Measurements from ENCODE around the gene HCK.

Gene HCK

DNA sequence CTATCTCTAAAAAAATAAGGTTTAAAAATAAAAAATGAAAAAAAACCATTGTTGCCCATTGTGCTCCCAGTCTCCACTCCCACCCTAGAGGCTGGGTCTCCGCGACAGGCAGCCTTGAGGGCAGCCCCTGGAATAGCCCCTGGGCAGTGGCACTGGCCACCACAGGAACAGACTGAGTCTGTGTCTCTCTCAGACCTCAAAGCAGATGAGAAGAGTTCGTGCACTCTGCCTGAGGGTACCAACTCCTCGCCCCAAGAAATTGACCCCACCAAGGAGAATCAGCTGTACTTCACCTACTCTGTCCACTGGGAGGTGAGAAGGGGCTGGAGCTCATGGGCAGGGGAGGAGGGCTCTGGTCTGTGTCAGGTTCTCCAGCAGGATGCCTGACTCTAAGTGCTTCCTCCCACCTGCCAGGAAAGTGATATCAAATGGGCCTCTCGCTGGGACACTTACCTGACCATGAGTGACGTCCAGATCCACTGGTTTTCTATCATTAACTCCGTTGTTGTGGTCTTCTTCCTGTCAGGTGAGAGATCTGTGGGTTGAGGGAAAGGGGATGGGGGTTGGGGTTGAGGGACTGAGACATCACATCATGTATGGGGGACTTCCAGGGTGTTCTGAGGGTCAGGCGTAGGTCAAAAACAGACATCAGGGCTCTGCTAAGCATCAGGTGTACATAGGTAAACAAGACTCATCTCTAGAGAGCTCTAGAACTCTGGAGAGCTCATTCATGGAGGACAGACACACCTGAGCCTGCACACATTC is 93.0 kb downstream of the HCK start:
- Histone ChIP-seq H3K4me2 (ENCODE audit: low read depth, low read length) (no peak overlapping the region), H3K4me3 (ENCODE audit: low read length) (no peak overlapping the region), H4K20me1 (ENCODE audit: insufficient read depth, low read length) (no peaks in the 10 kb centered on the region), H3K4me1 (ENCODE audit: low read length) (no peaks in the 10 kb centered on the region), H2AFZ (ENCODE audit: low read length) (no peak overlapping the region), H3F3A (ENCODE audit: insufficient read depth, low read length) (no peaks in the 10 kb centered on the region), H3K79me2 (ENCODE audit: low read length) (0 out of 2 replicates have a peak, but pooled peaks cover 3% of the 10 kb centered on the region), H3K9me3 (replicated peaks; ENCODE audit: insufficient read depth, low read length) (no peaks in the 10 kb centered on the region), H3K27me3 (replicated peaks; ENCODE audit: insufficient read depth, low read length) (no peaks in the 10 kb centered on the region), H3K27ac (ENCODE audit: low read length) (no peak overlapping the region), H3K36me3 (replicated peaks; ENCODE audit: insufficient read depth, low read length) (no peaks in the 10 kb centered on the region), H3K9ac (ENCODE audit: low read length) (no peak overlapping the region), H3K9me2 (replicated peaks; ENCODE audit: insufficient read depth, low read length) (no peaks in the 10 kb centered on the region)
- TF ChIP-seq CTCF (IDR thresholded peaks at IDR 0.05; ENCODE audit: low read length) (no peak), EZH2phosphoT487 (IDR thresholded peaks at IDR 0.05; ENCODE audit: low read length) (no peak), EZH2 (optimal IDR thresholded peaks at IDR 0.05; ENCODE audit: low read depth, low read length) (no peak)
- no peak for DNase-seq

DNA sequence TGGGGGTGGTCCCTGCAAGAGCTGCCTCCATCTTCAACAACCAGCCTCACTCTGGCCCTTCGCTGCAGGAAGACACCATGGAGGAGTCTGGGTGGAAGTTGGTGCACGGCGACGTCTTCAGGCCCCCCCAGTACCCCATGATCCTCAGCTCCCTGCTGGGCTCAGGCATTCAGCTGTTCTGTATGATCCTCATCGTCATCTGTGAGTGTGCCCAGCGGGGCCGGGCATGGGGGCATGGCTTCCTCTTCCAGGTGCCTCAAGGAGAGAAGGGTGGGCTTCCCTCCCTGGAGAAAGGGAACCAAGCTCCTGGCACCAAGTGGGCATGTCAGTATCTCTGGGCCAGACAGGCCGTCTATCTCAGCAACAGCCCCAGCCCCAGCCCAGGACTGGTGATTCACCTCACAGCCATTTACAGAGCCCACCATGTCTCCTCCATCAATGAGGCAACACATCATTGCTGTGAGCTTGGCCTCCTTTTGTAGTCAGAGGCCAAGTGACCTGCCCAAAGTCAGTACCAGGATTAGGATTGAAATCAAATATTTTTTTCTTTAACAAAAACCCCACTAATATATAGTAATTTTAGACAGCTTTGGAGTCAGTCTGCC is 97.6 kb downstream of the HCK start:
- no peak overlapping the region for H3K4me3 ChIP-seq (ENCODE audit: low read length)
- no peaks in the 10 kb centered on the region for H3K4me1 ChIP-seq (ENCODE audit: low read length)
- no peak for TF ChIP-seq EZH2 (optimal IDR thresholded peaks at IDR 0.05; ENCODE audit: low read depth, low read length)
- TF ChIP-seq CTCF (IDR thresholded peaks at IDR 0.05; ENCODE audit: low read length) = no peak
- no peak for TF ChIP-seq EZH2phosphoT487 (IDR thresholded peaks at IDR 0.05; ENCODE audit: low read length)
- H3K4me2 ChIP-seq (ENCODE audit: low read depth, low read length) = no peak overlapping the region
- H3K9ac ChIP-seq (ENCODE audit: low read length) = no peak overlapping the region
- H3K36me3 ChIP-seq (replicated peaks; ENCODE audit: insufficient read depth, low read length) = no peaks in the 10 kb centered on the region
- H4K20me1 ChIP-seq (ENCODE audit: insufficient read depth, low read length) = no peaks in the 10 kb centered on the region
- no peaks in the 10 kb centered on the region for H3F3A ChIP-seq (ENCODE audit: insufficient read depth, low read length)
- no peaks in the 10 kb centered on the region for H3K79me2 ChIP-seq (ENCODE audit: low read length)
- H3K9me3 ChIP-seq (replicated peaks; ENCODE audit: insufficient read depth, low read length) = no peaks in the 10 kb centered on the region
- no peaks in the 10 kb centered on the region for H3K27me3 ChIP-seq (replicated peaks; ENCODE audit: insufficient read depth, low read length)
- H3K27ac ChIP-seq (ENCODE audit: low read length) = no peak overlapping the region
- H2AFZ ChIP-seq (ENCODE audit: low read length) = no peak overlapping the region
- no peaks in the 10 kb centered on the region for H3K9me2 ChIP-seq (replicated peaks; ENCODE audit: insufficient read depth, low read length)
- no peak for DNase-seq

DNA sequence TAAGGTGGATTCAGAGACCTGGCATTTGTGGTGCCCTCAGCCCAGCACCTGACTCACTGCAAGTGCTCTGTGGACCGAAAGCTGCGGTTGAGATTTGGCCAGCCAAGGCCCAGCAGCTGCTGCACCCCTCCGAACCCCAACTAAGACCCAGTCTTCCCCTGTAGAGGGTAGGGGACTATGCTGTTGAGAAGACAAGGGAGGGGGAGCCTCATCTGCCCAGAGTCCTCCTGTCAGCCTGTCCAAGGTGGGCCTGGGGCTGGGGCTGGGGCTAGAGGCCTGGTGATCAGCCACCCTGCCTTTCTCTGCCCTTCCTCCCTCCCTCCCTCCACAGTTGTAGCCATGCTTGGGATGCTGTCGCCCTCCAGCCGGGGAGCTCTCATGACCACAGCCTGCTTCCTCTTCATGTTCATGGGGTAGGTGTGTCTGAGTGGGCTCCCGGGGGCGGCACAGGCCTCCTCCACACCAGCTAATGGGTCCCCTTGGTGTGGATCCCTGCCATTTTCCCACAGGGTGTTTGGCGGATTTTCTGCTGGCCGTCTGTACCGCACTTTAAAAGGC is 98.3 kb downstream of the HCK start:
- Histone ChIP-seq H3K27me3 (replicated peaks; ENCODE audit: insufficient read depth, low read length) (no peaks in the 10 kb centered on the region), H2AFZ (ENCODE audit: low read length) (no peak overlapping the region), H3K4me1 (ENCODE audit: low read length) (no peaks in the 10 kb centered on the region), H3K4me3 (ENCODE audit: low read length) (no peak overlapping the region), H3K9ac (ENCODE audit: low read length) (no peak overlapping the region), H3F3A (ENCODE audit: insufficient read depth, low read length) (no peaks in the 10 kb centered on the region), H3K36me3 (replicated peaks; ENCODE audit: insufficient read depth, low read length) (no peaks in the 10 kb centered on the region), H3K4me2 (ENCODE audit: low read depth, low read length) (no peak overlapping the region), H3K9me2 (replicated peaks; ENCODE audit: insufficient read depth, low read length) (no peaks in the 10 kb centered on the region), H3K27ac (ENCODE audit: low read length) (no peak overlapping the region), H3K79me2 (ENCODE audit: low read length) (no peaks in the 10 kb centered on the region), H4K20me1 (ENCODE audit: insufficient read depth, low read length) (no peaks in the 10 kb centered on the region), H3K9me3 (replicated peaks; ENCODE audit: insufficient read depth, low read length) (no peaks in the 10 kb centered on the region)
- TF ChIP-seq CTCF (IDR thresholded peaks at IDR 0.05; ENCODE audit: low read length) = no peak
- TF ChIP-seq EZH2 (optimal IDR thresholded peaks at IDR 0.05; ENCODE audit: low read depth, low read length) = no peak
- no peak for TF ChIP-seq EZH2phosphoT487 (IDR thresholded peaks at IDR 0.05; ENCODE audit: low read length)
- no peak for DNase-seq
